Measurements from ENCODE around the gene AGAP3. TPM values are rescaled to one million over a fixed set of nuclear protein-coding genes. Genes with fewer than 3 reads are reported as not detected.

The AGAP3 gene
- total RNA-seq, 1 experiment from 2014 or later = 115 TPM

DNA sequence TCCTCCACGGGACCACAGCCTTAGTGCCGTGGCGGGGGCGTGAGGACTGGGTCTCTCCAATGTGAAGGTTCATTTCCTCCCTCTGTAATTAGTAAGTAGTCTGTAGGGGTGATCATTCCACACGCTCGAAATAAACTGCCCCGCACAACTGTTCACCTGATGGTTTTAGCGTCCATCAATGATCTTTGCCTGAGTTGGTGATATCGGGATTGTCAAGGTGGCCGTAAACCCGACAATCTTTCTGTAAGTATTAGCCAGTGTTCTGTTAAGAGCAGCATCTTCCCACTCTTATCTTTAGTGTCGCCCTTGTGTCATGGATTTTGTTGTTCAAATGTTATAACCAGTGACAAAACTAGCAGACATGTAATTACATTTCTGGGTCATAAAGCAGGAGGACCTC lies 17.7 kb downstream of the AGAP3 start:
- ChIA-PET POLR2A (ENCODE audit: low non-redundant PET) (no interaction called here), CTCF (interaction anchor here (0.6 kb wide), 1 partner anchor 20 kb away, joined by 3 read pairs; no protein-coding TSS in a partner anchor)
- DNase-seq (ENCODE audit: low spot score) = no peak
- Histone ChIP-seq H3K27me3 (replicated peaks; ENCODE audit: insufficient read depth, low read depth, low read length, poor library complexity) (no peaks in the 10 kb centered on the region), H3K27ac (ENCODE audit: low read depth, low read length, poor library complexity, severe bottlenecking) (no peak overlapping the region), H3K36me3 (ENCODE audit: insufficient read depth, low read length, poor library complexity, severe bottlenecking) (no peaks in the 10 kb centered on the region), H3K4me1 (ENCODE audit: insufficient read depth, low read length, poor library complexity, severe bottlenecking) (no peaks in the 10 kb centered on the region), H3K4me3 (ENCODE audit: low read depth, low read length, poor library complexity, severe bottlenecking) (no peak overlapping the region), H3K9me3 (ENCODE audit: low read depth, low read length, poor library complexity, severe bottlenecking) (no peaks in the 10 kb centered on the region)
- intact Hi-C loops (cut with micrococcal nuclease; ENCODE audit: unreplicated experiment) = no loop called here
- BruUV-seq (replicated peaks) = no TSS peak
- TF ChIP-seq EZH2 (IDR thresholded peaks at IDR 0.05; ENCODE audit: borderline replicate concordance, low read depth, low read length, poor library complexity, severe bottlenecking) (no peak), CTCF (conservative IDR thresholded peaks at IDR 0.05; ENCODE audit: low read depth, low read length) (no peak)

GRCh38 chr7:151104411-151105235 lies 18.3 kb downstream of the AGAP3 start:
- H3K27ac ChIP-seq (ENCODE audit: low read depth, low read length, poor library complexity, severe bottlenecking) = no peak overlapping the region
- H3K36me3 ChIP-seq (ENCODE audit: insufficient read depth, low read length, poor library complexity, severe bottlenecking) = no peaks in the 10 kb centered on the region
- intact Hi-C loops (cut with micrococcal nuclease; ENCODE audit: unreplicated experiment) = no loop called here
- H3K9me3 ChIP-seq (ENCODE audit: low read depth, low read length, poor library complexity, severe bottlenecking) = no peaks in the 10 kb centered on the region
- no peak for DNase-seq (ENCODE audit: low spot score)
- H3K4me1 ChIP-seq (ENCODE audit: insufficient read depth, low read length, poor library complexity, severe bottlenecking) = no peaks in the 10 kb centered on the region
- H3K27me3 ChIP-seq (replicated peaks; ENCODE audit: insufficient read depth, low read depth, low read length, poor library complexity) = no peaks in the 10 kb centered on the region
- H3K4me3 ChIP-seq (ENCODE audit: low read depth, low read length, poor library complexity, severe bottlenecking) = no peak overlapping the region
- TSS peak; percentile 21 for BruUV-seq (replicated peaks)
- ChIA-PET CTCF (interaction anchor here (0.6 kb wide), 1 partner anchor 19 kb away, joined by 3 read pairs; no protein-coding TSS in a partner anchor), POLR2A (ENCODE audit: low non-redundant PET) (no interaction called here)
- TF ChIP-seq EZH2 (IDR thresholded peaks at IDR 0.05; ENCODE audit: borderline replicate concordance, low read depth, low read length, poor library complexity, severe bottlenecking) (no peak), CTCF (conservative IDR thresholded peaks at IDR 0.05; ENCODE audit: low read depth, low read length) (no peak)

DNA sequence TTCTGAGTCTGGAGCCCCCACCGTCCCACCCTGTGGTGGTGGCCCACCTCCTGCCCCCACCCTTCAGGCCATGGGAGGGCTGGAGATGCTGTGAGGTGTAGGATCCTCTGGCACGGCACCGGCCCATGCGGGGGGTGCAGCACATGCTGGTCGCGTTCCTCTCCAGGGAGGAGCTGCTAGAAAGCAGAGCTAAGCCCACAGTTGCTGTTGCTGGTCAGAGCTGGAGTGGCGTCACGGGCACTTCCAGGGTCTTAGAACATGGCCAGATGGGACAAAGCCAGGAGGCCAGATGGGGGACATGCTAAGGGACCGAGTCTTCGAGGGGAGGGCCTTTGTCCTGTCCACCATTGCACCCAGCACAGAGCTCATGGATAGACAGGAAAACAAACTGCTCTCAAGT lies 21.6 kb downstream of the AGAP3 start:
- ChIA-PET POLR2A (ENCODE audit: low non-redundant PET) (interaction anchor here (0.5 to 0.7 kb wide), 3 partner anchors 12 to 56 kb away, joined by 6 to 9 read pairs (median 6); no protein-coding TSS in a partner anchor), CTCF (no interaction called here)
- H3K9me3 ChIP-seq (ENCODE audit: low read depth, low read length, poor library complexity, severe bottlenecking) = no peaks in the 10 kb centered on the region
- BruUV-seq (replicated peaks) = no TSS peak
- TF ChIP-seq CTCF (conservative IDR thresholded peaks at IDR 0.05; ENCODE audit: low read depth, low read length) = no peak
- no peak for TF ChIP-seq EZH2 (IDR thresholded peaks at IDR 0.05; ENCODE audit: borderline replicate concordance, low read depth, low read length, poor library complexity, severe bottlenecking)
- H3K27me3 ChIP-seq (replicated peaks; ENCODE audit: insufficient read depth, low read depth, low read length, poor library complexity) = no peaks in the 10 kb centered on the region
- H3K27ac ChIP-seq (ENCODE audit: low read depth, low read length, poor library complexity, severe bottlenecking) = no peak overlapping the region
- no peak for DNase-seq (ENCODE audit: low spot score)
- no peaks in the 10 kb centered on the region for H3K4me1 ChIP-seq (ENCODE audit: insufficient read depth, low read length, poor library complexity, severe bottlenecking)
- H3K36me3 ChIP-seq (ENCODE audit: insufficient read depth, low read length, poor library complexity, severe bottlenecking) = no peaks in the 10 kb centered on the region
- no peak overlapping the region for H3K4me3 ChIP-seq (ENCODE audit: low read depth, low read length, poor library complexity, severe bottlenecking)
- intact Hi-C loops (cut with micrococcal nuclease; ENCODE audit: unreplicated experiment) = no loop called here
